GM12891 (cell line): ENCODE results near the gene LRRC59. TPM values are rescaled to one million over a fixed set of nuclear protein-coding genes. Genes with fewer than 3 reads are reported as not detected.

Experiments
- DNase-seq: peaks from one replicate; pipeline ENCODE4 v3.0.0; 2011; ENCODE audit warnings: low spot score; ENCODE audit not compliant: insufficient read length
- FAIRE-seq: peaks from 2 replicates; lab custom pipeline; 2011; peaks lifted over from hg19 to GRCh38; lab: Jason Lieb, UNC
- PAX5 ChIP-seq: IDR thresholded peaks from 2 replicates; pipeline ENCODE4 v1.6.1; 2011; ENCODE audit warnings: low read length, moderate library complexity, mild to moderate bottlenecking; ENCODE audit not compliant: insufficient read depth, severe bottlenecking
- POLR2A ChIP-seq: IDR thresholded peaks from 2 replicates; pipeline ENCODE4 v1.6.1; 2011; ENCODE audit warnings: low read depth, low read length, control low read depth
- POLR2AphosphoS5 ChIP-seq: IDR thresholded peaks from 2 replicates; pipeline ENCODE4 v1.6.1; 2011; ENCODE audit warnings: low read depth, low read length, control low read depth
- POU2F2 ChIP-seq: IDR thresholded peaks from 2 replicates; pipeline ENCODE4 v1.6.1; 2011; ENCODE audit warnings: low read depth, mild to moderate bottlenecking, control low read depth, low read length, moderate library complexity
- SPI1 ChIP-seq: IDR thresholded peaks from 2 replicates; pipeline ENCODE4 v1.6.1; 2011; ENCODE audit warnings: low read depth, low read length, control low read depth
- TAF1 ChIP-seq: IDR thresholded peaks from 2 replicates; pipeline ENCODE4 v1.6.1; 2011; ENCODE audit warnings: low read depth, low read length, control low read depth
- polyA plus RNA-seq: library from polyadenylated mRNA; unstranded; fragments of >200 nt; gene quantifications from one replicate; pipeline ENCODE4 v1.2.1, GENCODE V29; 2012; ENCODE audit warnings: low read depth, missing spikeins, inconsistent platforms; ENCODE audit not compliant: missing spikeins

Gene LRRC59
- polyA plus RNA-seq, result 37.7 TPM

GRCh38 chr17:50397111-50397918 is at the start of gene LRRC59:
TSS of gene LRRC59 (minus strand) at chr17:50397523. CDS start at chr17:50397317, 206 bp downstream.
- peak; percentile 58 for TF ChIP-seq SPI1
- TF ChIP-seq POLR2A, result peak; percentile 92
- TF ChIP-seq PAX5, result peak; percentile 87
- TF ChIP-seq POU2F2, result 0 out of 2 replicates have a peak, but pooled peaks have one; percentile 74
- peak; percentile 96 for TF ChIP-seq POLR2AphosphoS5
- TF ChIP-seq TAF1, result peak; percentile 88
- FAIRE-seq (peak; percentile 99), DNase-seq (peak; percentile 93)

GRCh38 chr17:50445730-50446325 is 48.5 kb upstream of the LRRC59 start:
- no peak for TF ChIP-seq SPI1
- no peak for TF ChIP-seq TAF1
- no peak for TF ChIP-seq POLR2AphosphoS5
- TF ChIP-seq PAX5, result no peak
- TF ChIP-seq POLR2A, result no peak
- TF ChIP-seq POU2F2, result no peak
- no peak for DNase-seq
- no peak for FAIRE-seq

- FAIRE-seq (no peak), DNase-seq (no peak)
- TF ChIP-seq SPI1, result no peak
- TF ChIP-seq POU2F2, result no peak
- TF ChIP-seq PAX5, result no peak
- no peak for TF ChIP-seq TAF1
- no peak for TF ChIP-seq POLR2AphosphoS5
- TF ChIP-seq POLR2A, result no peak
Measured at GRCh38 chr17:50444841-50445715, 47.8 kb upstream of the LRRC59 start.

- no peak for TF ChIP-seq SPI1
- no peak for TF ChIP-seq TAF1
- TF ChIP-seq POLR2AphosphoS5, result no peak
- TF ChIP-seq POU2F2, result no peak
- FAIRE-seq (no peak), DNase-seq (no peak)
Measured at GRCh38 chr17:50443505-50443974, 46.2 kb upstream of the LRRC59 start.

- TF ChIP-seq POLR2A (no peak), POU2F2 (no peak), POLR2AphosphoS5 (no peak), SPI1 (no peak), TAF1 (no peak), PAX5 (no peak)
- FAIRE-seq, result no peak
- no peak for DNase-seq
Measured at GRCh38 chr17:50440838-50441829, 43.8 kb upstream of the LRRC59 start.

GRCh38 chr17:50440172-50440837 is 43.0 kb upstream of the LRRC59 start:
- no peak for FAIRE-seq
- TF ChIP-seq SPI1 (no peak), PAX5 (no peak), POU2F2 (no peak), TAF1 (no peak), POLR2AphosphoS5 (no peak), POLR2A (no peak)
- DNase-seq, result no peak

- TF ChIP-seq SPI1 (no peak), POLR2A (no peak), POLR2AphosphoS5 (no peak), TAF1 (no peak), PAX5 (no peak), POU2F2 (no peak)
- DNase-seq (no peak), FAIRE-seq (no peak)
Measured at GRCh38 chr17:50439008-50439407, 41.7 kb upstream of the LRRC59 start.

- FAIRE-seq (no peak), DNase-seq (no peak)
- TF ChIP-seq PAX5, result no peak
Measured at GRCh38 chr17:50437409-50437808, 40.1 kb upstream of the LRRC59 start.
